ENCODE results near the gene SENP5.
A peak's percentile ranks its signal among the peaks of the same experiment; 100 is the strongest.
"Not testable (repeated sequence)": the region's sequence is repeated elsewhere in the genome, so short reads cannot be mapped to it uniquely, and the experiment has no call there.

SENP5 gene, protein sequence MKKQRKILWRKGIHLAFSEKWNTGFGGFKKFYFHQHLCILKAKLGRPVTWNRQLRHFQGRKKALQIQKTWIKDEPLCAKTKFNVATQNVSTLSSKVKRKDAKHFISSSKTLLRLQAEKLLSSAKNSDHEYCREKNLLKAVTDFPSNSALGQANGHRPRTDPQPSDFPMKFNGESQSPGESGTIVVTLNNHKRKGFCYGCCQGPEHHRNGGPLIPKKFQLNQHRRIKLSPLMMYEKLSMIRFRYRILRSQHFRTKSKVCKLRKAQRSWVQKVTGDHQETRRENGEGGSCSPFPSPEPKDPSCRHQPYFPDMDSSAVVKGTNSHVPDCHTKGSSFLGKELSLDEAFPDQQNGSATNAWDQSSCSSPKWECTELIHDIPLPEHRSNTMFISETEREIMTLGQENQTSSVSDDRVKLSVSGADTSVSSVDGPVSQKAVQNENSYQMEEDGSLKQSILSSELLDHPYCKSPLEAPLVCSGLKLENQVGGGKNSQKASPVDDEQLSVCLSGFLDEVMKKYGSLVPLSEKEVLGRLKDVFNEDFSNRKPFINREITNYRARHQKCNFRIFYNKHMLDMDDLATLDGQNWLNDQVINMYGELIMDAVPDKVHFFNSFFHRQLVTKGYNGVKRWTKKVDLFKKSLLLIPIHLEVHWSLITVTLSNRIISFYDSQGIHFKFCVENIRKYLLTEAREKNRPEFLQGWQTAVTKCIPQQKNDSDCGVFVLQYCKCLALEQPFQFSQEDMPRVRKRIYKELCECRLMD

DNA sequence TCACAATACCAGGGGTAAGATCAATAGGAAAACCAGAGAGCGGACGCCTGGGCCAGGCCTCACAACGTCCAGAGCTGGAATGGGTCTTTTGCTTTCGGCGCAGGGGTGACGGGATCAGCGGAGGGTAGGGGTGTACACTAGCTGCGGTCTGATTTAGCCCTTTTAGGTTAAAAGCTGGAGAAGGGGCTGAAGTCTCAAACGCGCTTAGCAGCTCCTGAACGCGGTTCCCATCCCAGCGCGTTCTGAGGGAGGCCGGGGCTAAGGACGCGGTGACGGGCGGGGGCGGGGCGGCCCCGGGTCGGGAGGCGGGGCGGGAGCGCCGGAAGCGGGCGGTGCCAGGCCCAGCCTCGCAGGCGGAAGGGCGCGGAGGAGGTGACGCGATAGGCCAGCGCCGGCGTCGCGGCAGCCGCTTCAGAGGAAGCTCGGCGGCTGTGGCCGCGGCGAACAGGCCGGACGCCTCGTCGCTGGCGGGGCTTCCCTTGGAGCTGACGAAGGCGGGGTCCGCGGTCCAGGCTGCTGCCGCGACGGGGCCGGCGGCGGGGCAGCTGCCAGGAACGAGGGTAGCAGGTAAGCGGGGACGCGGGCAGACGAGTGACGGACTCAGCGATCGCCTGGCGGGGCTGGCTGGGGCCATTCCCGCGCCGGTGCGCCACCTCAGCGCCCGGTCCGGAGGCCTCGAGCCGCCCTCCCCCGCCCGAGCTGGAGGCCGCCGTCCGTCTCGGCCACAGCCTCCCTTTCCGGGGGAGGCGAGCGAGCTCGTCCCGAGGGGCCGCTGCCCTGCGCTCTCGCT, at the start of gene SENP5:
TSS of gene SENP5 (plus strand) at position 414 of the 790 bp plus-strand sequence. CDS start 17,262 bp downstream, outside the sequence.
- peaks cover 25% of the 10 kb centered on the region for H3K4me1 Mint-ChIP-seq
- H3K9me3 Mint-ChIP-seq, result no peaks in the 10 kb centered on the region
- no peaks in the 10 kb centered on the region for H3K27me3 Mint-ChIP-seq
- peak; percentile 98 for ATAC-seq
- peak within 1 kb of the TSS; percentile 84 for H3K27ac Mint-ChIP-seq
- H3K4me3 Mint-ChIP-seq, result peak within 1 kb of the TSS; percentile 93
- no peaks in the 10 kb centered on the region for H3K36me3 Mint-ChIP-seq

DNA sequence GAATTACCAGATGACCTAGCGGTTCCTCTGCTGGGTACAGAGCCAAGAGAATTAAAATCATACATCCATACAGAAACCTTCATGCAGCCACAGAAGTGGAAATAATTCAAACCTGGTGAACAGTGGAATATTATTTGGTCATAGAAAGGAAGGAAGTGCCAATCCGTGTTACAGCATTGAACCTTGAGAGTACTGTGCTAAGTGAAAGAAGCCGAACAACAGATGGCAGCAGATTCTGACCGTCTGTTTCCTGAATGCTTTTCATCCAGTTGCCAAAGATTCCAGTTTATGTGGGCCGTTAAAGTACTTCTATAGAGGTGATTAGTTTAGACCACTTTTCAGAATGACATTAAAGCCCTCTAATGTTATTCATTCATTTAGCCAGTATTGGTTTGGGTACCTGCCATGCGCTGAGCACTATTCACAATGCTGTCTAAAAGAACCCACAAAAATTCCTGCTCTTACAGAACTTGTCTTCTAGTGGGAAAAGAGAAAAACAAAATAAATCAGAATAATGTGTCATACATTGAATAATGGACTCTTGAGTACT, 45.8 kb upstream of the SENP5 start:
- Mint-ChIP-seq H3K36me3 (peaks cover 58% of the 10 kb centered on the region), H3K27me3 (no peaks in the 10 kb centered on the region), H3K4me3 (no peak overlapping the region), H3K9me3 (no peaks in the 10 kb centered on the region), H3K4me1 (no peaks in the 10 kb centered on the region), H3K27ac (no peak overlapping the region)
- ATAC-seq, result no peak

DNA sequence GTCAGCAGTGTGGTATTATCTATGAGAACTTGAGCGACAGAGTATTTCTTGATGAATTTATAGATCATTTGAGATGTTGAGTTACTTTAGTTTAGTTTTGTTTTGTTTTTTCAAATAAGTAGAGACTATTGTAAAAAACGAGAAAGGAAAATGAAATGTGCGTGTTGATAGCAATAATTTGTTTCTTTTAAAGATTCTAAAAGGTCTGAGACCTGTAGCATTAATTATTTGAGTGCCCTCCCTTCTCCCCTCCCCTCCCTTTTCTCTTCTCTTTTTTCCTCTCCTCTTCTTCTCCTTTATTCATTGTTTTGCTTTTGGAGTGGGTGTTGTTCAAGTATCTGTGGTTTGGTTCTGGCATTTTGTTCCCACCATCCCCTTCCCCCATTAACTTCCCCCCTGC, 38.1 kb upstream of the SENP5 start:
- peak overlapping the region; percentile 41 for H3K27ac Mint-ChIP-seq
- H3K4me1 Mint-ChIP-seq, H3K9me3 Mint-ChIP-seq, H3K27me3 Mint-ChIP-seq, ATAC-seq, H3K4me3 Mint-ChIP-seq: not testable (repeated sequence)
- H3K36me3 Mint-ChIP-seq, result peaks cover 18% of the 10 kb centered on the region

DNA sequence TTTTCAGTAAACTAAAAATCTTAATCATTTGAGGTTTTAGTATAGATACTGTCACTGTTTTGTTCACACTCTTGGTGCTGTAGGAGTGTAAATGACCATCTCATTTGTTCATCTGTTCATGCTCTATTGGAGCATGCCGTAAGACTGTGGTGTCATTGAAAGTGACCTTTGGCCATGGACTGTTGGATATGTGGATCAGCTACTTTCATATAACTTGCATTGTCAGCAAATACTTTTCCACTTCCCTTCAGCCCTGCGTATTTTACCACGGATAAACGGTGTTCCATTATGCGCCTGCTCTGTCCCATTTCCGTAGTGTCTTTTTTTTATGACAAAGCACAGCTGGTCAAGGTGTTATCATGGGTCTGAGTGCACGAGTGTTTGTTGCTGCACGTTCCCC, 32.6 kb upstream of the SENP5 start:
- no peaks in the 10 kb centered on the region for H3K27me3 Mint-ChIP-seq
- H3K4me3 Mint-ChIP-seq, result no peak overlapping the region
- H3K27ac Mint-ChIP-seq, result no peak overlapping the region
- no peaks in the 10 kb centered on the region for H3K36me3 Mint-ChIP-seq
- no peaks in the 10 kb centered on the region for H3K9me3 Mint-ChIP-seq
- no peak for ATAC-seq
- H3K4me1 Mint-ChIP-seq, result no peaks in the 10 kb centered on the region

DNA sequence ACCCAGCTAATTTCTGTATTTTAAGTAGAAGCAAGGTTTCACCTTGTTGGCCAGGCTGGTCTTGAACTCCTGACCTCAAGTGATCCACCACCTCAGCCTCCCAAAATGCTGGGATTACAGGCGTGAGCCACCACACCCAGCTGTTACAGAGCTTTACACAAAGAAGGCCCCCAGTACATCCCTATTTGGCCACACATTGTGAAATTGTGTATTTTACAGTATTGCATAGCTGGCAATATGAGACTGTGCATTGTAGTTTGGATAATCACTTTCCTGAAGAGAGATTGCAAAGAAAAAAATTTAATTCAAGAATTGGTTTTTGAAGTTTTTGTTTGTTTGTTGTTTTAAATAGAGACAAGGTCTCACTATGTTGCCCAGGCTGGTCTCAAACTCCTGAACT, 31.1 kb upstream of the SENP5 start:
- not testable (repeated sequence) for H3K4me3 Mint-ChIP-seq, ATAC-seq, H3K36me3 Mint-ChIP-seq, H3K27me3 Mint-ChIP-seq, H3K9me3 Mint-ChIP-seq, H3K4me1 Mint-ChIP-seq, H3K27ac Mint-ChIP-seq

DNA sequence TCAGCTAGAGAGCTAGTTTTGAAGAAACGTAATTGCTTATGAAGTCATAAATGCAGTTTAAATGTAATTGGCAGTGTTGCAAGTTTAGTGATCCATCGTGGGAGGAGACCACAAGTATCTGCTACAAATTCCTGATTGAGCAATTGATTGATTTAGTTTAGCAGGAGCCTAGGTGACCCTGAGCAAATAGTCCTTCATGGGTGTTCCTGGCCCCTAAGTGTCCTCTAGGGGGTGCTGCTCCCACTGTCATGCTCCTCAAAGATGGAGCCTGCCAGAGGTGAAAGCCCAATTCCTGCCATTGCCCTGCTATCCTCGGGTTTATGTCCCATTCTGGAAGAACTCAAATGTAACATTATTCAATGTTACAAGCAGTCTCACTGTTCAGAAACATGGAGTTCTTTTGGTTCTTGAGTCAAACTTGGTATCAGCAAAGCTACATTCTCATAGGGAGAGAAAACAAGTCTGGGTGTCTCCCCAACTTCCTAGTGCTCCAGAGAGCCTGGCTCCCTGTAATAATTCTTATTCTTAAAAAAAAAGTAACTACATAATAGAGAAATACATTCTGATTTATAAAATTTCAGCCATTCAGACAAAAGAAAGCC, 29.8 kb upstream of the SENP5 start:
- no peaks in the 10 kb centered on the region for H3K4me1 Mint-ChIP-seq
- ATAC-seq, result peak; percentile 81
- H3K9me3 Mint-ChIP-seq, result no peaks in the 10 kb centered on the region
- no peaks in the 10 kb centered on the region for H3K36me3 Mint-ChIP-seq
- H3K27ac Mint-ChIP-seq, result no peak overlapping the region
- no peak overlapping the region for H3K4me3 Mint-ChIP-seq
- no peaks in the 10 kb centered on the region for H3K27me3 Mint-ChIP-seq

DNA sequence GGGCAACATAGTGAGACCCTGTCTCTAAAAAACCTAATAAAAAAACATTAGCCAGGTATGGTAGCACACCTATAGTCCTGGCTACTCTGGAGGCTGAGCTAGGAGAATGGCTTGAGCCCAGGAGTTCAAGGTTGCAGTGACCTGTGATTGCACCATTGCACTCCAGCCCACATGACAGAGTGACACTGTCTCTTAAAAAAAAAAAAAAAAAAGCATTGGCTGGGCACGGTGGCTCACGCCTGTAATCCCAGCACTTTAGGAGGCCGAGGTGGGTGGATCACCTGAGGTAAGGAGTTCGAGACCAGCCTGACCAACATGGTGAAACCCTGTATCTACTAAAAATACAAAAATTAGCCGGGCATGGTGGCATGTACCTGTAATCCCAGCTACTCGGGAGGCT, 28.4 kb upstream of the SENP5 start:
- H3K9me3 Mint-ChIP-seq, H3K4me3 Mint-ChIP-seq, H3K27me3 Mint-ChIP-seq, H3K36me3 Mint-ChIP-seq, ATAC-seq, H3K27ac Mint-ChIP-seq, H3K4me1 Mint-ChIP-seq: not testable (repeated sequence)

DNA sequence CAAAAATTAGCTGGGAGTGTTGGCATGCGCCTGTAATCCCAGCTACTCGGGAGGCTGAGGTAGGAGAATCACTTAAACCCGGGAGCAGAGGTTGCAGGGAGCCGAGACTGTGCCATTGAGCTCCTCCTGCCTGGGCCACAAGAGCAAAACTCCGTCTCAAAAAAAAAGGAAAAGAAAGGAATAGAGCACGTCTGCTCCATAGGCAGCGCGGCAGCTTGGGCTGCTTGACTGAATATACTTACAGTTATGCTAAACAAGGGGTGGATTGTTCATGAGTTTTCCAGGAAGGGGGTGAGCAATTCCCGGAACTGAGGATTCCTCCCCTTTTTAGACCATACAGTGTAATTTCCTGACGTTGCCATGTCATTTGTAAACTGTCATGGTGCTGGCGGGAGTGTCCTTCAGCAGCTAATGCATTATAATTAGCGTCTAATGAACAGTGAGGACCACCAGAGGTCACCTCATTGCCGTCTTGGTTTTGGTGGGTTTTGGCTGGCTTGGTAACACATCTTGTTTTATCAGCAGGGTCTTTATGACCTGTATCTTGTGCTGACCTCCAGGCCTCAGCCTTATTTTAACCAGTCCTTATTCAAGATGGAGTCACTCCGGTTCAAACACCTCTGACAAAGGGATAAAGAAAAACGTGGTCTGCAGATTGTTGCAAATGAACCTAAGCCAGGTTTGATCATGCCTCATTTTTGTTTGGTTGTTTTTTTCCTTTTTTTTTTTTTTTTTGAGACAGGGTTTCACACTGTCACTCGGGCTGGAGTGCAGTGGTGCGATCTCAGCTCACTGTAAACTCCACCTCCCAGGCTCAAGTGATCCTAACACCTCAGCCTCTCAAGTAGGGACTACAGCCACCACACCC, 24.9 kb upstream of the SENP5 start:
- no peaks in the 10 kb centered on the region for H3K4me1 Mint-ChIP-seq
- no peak for ATAC-seq
- no peak overlapping the region for H3K27ac Mint-ChIP-seq
- no peaks in the 10 kb centered on the region for H3K36me3 Mint-ChIP-seq
- no peaks in the 10 kb centered on the region for H3K27me3 Mint-ChIP-seq
- H3K9me3 Mint-ChIP-seq, result no peaks in the 10 kb centered on the region
- H3K4me3 Mint-ChIP-seq, result no peak overlapping the region

DNA sequence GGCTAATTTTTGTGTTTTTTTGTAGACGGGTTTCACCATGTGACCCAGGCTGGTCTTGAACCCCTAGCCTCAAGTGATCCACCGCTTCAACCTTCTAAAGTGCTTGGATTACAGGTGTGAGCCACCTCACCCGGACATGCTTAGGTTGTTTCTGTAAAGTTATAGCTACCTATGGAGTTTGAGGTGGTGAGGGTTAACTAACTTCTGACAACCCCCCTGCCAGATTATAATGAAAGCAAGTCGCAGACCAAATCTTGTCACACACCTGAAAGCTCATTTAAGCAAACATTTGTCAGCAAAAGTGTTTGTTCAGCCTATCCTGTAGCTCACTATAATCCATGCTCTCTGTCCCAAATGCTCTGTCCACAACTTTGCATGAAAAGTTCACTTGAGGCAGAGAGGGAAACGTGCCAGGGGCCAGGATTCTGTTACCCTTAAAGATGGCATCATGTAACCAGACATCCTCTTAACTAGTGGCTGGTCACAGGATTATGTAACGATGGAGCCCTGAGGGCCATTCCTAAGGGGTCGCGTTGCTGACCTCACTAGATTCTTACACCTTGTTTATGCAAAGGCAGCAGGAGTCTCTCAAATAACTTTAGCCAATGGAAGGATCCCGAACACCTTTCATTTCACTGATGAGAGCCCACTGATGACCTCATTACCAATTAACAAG, 24.1 kb upstream of the SENP5 start:
- no peaks in the 10 kb centered on the region for H3K9me3 Mint-ChIP-seq
- H3K27ac Mint-ChIP-seq, result no peak overlapping the region
- H3K4me3 Mint-ChIP-seq, result no peak overlapping the region
- H3K27me3 Mint-ChIP-seq, result no peaks in the 10 kb centered on the region
- no peak for ATAC-seq
- no peaks in the 10 kb centered on the region for H3K4me1 Mint-ChIP-seq
- no peaks in the 10 kb centered on the region for H3K36me3 Mint-ChIP-seq

DNA sequence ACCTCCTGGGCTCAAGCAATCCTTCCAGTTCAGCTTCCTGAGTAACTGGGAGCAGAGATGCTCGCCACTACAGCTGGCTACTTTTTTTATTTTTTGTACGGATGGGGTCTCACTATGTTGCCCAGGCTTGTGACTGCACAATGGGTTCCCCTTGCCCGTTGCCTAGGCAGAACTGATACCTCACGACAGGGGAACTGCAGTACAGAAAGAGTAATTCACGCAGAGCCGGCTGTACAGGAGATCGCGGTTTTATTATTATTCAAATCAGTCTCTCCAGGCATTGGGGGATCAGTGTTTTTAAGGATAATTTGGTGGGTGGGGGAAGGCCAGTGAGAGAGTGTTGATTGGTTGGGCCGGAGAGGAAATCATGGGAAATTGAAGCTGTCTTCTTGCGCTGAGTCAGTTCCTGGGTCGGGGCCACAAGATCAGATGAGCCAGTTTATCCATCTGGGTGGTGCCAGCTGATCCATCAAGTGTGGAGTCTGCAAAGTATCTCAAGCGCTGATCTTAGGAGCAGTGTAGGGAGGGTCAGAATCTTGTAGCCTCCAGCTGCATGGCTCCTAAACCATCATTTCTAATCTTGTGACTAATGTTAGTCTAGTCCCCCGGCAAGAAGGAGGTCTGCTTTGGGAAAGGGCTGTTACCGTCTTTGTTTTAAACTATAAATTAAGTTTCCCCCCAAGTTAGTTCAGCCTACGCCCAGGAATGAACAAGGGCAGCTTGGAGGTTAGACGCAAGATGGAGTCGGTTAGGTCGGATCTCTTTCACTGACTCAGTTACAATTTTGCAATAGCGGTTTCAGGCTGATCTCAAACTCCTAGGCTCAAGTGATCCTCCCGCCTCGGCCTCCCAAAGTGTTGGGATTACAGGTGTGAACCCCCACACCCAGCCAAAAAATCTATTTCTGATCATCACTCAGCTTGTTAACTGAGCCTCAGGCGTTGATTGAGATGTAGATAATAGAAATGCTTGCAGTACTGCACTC, 23.2 kb upstream of the SENP5 start:
- H3K27ac Mint-ChIP-seq, H3K4me3 Mint-ChIP-seq, H3K36me3 Mint-ChIP-seq, H3K9me3 Mint-ChIP-seq, H3K4me1 Mint-ChIP-seq, H3K27me3 Mint-ChIP-seq, ATAC-seq: not testable (repeated sequence)

DNA sequence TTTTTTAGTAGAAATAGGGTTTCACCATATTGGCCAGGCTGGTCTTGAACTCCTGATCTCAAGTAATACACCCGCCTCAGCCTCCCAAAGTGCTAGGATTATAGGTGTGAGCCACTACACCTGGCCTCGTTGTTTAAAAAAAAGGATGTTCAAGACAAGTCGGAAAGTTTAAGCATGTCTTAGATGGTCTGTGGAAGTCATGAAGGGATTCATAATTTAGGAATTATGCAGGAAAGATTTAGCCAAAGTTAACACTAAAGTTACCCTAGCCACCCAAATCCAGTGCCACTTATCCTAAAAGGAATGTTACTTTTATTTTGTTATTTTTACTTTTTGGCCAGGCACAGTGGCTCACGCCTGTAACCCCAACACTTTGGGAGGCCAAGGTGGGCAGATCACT, 19.3 kb upstream of the SENP5 start:
- H3K4me3 Mint-ChIP-seq, ATAC-seq, H3K27ac Mint-ChIP-seq, H3K9me3 Mint-ChIP-seq, H3K36me3 Mint-ChIP-seq, H3K4me1 Mint-ChIP-seq: not testable (repeated sequence)
- peaks cover 27% of the 10 kb centered on the region for H3K27me3 Mint-ChIP-seq

DNA sequence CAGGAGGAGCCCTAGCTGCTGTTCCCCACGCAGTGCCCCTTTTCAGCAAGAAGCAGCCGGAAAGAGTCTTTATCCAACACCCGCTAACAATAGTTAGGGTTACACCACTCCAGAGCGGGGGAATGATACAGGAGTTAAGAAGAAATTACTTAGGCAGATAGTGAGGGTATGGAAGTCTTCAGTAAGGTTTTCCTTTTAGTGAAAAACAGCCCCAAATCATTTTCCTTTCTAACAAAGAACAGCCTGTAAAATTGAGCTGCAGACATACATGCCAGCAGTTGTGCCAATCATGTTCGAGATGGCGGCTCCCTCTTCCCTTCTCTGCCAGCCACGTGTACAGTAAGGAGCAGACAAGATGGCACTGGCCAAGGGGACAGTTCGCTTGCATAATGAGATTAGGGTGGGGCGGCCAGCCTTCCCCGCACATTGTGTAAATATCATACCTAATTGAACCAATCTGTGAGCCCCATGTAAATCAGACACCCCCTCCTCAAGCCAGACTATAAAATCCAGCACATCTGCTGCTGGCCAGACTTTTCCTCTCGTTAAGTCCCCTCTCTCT, 18.5 kb upstream of the SENP5 start:
- Mint-ChIP-seq H3K9me3 (no peaks in the 10 kb centered on the region), H3K4me1 (no peaks in the 10 kb centered on the region), H3K27ac (no peak overlapping the region), H3K27me3 (peaks cover 30% of the 10 kb centered on the region), H3K4me3 (no peak overlapping the region), H3K36me3 (no peaks in the 10 kb centered on the region)
- ATAC-seq, result no peak

DNA sequence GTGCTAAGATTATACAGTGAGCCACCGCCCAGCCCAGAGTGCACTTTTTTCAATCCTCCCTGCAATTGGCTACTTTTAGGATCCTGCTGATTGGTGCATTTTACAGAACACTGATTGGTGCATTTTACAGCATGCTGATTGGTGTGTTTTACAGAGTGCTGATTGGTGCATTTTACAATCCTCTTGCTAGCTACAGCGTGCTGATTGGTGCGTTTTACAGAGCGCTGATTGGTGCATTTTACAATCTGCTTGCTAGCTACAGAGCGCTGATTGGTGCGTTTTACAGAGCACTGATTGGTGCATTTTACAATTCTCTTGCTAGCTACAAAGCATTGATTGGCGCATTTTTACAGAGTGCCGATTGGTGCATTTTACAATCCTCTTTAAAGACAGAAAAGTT, 4.7 kb upstream of the SENP5 start:
- ATAC-seq, H3K27me3 Mint-ChIP-seq, H3K9me3 Mint-ChIP-seq, H3K36me3 Mint-ChIP-seq, H3K4me3 Mint-ChIP-seq, H3K27ac Mint-ChIP-seq: not testable (repeated sequence)
- H3K4me1 Mint-ChIP-seq, result peaks cover 10% of the 10 kb centered on the region
